COLO668 (cell line): ENCODE measurements around the gene HEMGN.
"Not testable (repeated sequence)": the region's sequence is repeated elsewhere in the genome, so short reads cannot be mapped to it uniquely, and the experiment has no call there.

Experiments
- DNase-seq: peaks from one replicate; lab custom pipeline; 2025; ENCODE audit not compliant: unreplicated experiment; lab: John Stamatoyannopoulos, UW

The HEMGN gene, protein sequence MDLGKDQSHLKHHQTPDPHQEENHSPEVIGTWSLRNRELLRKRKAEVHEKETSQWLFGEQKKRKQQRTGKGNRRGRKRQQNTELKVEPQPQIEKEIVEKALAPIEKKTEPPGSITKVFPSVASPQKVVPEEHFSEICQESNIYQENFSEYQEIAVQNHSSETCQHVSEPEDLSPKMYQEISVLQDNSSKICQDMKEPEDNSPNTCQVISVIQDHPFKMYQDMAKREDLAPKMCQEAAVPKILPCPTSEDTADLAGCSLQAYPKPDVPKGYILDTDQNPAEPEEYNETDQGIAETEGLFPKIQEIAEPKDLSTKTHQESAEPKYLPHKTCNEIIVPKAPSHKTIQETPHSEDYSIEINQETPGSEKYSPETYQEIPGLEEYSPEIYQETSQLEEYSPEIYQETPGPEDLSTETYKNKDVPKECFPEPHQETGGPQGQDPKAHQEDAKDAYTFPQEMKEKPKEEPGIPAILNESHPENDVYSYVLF

DNA sequence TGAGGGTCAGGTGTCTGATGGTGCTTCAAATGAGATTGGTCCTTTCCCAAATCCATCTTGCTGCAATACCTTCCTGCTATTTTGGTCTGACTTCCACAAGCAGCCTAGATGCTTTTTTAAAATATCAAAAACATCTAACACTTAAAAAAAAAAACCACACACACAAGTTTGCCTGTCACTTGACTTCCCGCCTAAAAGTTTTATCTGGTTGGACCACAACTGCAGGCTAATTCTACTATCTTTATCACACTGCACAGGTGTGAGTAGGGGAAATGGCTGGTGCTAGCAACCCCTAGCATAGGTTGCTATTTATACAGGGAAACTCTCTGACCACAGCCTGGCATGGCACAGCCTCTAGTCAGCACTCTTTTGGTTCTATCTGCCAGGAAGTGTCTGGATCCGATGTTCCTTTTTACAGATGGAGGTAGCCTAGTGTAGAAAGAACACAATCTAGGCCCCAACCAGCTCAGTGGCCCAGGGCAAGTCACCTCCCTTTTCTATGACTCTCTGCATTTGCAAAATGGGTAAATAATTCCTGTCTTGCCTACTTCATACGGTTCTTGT, at the start of gene HEMGN:
Gene HEMGN (minus strand): TSS at position 92 of the 564 bp plus-strand sequence. CDS start 36 bp downstream, at position 56.
- no peak for DNase-seq

DNA sequence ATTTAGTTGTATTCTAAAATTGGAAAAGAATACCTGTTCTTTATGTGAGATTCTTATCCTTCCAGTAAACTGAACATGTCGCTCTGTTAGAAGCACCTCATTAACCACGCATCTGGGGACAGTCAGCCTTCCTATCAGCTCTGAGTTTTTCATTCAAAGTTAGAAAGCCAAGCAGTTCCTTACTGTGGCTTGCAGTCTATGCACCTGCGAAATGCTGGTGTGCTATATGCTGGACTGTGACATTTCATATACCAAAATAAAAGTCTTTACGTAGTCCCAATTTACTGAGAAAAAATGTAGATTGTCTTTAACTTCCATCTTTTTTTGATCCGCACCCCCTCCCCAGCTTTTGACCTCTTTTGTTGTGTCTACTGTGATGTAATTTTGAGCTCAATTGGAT, 49.5 kb upstream of the HEMGN start:
- no peak for DNase-seq

DNA sequence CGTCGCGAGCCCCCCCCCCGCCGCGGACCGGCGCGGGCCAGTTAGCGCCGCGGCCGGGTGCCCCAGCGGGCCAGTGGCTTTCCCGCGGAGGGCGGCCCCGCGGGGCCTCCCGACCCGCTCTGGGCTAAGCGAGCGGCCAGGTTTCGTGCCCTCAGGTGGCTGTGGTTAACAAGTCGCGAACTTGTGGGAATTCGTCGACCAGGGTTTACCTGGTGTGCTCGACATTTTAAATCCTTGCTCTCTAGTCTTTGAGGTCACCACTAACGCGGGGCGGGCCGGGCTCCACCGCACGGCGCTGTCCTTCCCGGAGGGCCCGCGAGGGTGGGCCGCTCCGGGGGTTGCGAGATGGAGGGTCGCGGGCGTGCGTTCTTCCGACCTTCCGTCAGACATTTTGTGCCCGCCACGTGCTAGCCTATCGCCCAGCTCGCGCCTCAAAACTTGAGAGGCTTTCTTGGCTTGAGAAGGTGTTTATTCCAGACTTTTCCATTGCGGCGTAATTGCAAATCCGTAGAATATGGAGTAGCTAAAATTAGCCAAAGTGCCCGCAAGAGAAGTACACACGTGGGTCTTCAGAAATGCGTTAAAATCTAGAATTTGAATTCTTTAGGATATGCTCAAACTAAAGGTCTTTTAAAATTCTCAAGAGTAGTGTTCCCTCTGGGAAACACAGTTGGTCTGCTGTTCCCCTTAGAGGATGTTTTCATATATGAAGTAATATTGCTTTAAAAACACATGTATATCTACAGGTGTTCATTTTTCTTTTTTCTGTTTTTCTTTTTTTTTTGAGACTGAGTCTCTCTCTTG, 47.3 kb upstream of the HEMGN start:
- peak; percentile 83 for DNase-seq

DNA sequence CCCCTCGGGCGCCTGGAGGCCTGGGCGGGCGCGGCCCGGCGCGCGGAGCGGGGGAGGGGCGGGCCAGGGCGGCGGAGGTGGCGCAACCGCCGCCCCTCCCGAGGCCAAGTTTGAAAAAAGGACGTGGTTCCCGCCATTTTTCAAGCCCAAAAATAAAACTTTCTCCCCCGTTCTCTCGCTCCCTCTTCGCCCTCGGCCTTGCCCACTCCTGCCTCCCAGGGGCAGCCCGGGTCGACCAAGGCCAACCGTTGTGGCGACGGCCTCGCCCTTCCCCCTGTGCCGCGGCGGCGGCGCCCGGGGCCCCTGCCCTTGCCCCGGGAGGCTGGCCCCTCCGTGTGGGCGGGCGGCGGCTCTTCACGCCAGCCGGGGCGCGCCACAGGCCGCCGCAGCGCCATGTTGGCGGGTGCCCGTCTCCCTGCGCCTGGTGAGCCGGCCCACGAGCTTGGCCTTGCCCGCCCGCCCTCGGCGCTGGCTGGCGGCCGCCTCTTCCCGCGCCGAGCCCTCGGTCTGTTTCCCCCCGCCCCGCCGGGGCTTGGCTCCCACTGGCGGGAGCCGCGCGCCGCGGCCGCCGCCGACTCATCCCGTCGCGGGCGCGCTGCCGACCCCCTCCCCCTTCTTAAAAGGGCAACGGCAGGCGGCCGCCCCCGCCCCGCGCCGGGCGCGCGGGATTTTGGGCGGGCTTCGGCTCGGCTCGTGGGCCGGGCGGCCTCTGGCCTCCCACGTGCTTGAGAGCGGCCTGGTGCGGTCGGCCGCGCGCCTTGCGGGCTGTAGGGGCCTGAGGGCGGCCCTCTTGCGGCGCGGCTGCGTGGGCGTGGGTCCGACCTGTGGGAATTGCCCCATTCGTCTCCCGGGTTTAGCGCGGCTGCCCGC, 46.5 kb upstream of the HEMGN start:
- peak; percentile 87 for DNase-seq

DNA sequence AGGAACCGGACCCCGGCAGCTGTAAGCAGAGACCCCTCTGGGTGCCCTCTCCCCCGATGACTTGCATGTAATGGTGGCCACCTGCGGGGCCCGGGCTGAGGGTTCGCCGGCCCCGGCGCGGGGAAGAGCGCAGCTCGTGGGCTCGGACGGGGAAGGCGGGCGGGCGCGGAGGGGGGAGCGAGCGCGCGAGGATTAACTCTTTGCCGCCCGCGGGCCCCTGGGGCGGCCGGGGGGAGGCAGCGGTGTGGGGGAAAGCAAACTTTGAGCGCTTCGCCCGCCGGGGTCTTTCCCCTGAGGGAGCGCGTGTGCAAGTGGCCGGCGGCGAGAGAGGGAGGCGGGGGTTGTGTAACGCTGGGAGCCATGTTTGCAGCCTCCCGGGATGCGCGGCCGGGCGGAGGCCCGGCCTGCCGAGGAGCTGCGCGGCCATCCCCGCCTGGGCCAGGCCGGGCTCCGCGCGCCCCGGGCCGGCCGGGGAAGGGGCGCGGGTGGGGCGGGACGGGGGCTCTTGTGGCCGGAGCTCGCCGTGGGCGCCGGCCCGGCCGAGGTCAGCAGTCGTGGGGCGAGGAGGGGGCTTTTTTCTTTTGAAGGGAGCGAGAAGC, 45.7 kb upstream of the HEMGN start:
- peak; percentile 65 for DNase-seq

DNA sequence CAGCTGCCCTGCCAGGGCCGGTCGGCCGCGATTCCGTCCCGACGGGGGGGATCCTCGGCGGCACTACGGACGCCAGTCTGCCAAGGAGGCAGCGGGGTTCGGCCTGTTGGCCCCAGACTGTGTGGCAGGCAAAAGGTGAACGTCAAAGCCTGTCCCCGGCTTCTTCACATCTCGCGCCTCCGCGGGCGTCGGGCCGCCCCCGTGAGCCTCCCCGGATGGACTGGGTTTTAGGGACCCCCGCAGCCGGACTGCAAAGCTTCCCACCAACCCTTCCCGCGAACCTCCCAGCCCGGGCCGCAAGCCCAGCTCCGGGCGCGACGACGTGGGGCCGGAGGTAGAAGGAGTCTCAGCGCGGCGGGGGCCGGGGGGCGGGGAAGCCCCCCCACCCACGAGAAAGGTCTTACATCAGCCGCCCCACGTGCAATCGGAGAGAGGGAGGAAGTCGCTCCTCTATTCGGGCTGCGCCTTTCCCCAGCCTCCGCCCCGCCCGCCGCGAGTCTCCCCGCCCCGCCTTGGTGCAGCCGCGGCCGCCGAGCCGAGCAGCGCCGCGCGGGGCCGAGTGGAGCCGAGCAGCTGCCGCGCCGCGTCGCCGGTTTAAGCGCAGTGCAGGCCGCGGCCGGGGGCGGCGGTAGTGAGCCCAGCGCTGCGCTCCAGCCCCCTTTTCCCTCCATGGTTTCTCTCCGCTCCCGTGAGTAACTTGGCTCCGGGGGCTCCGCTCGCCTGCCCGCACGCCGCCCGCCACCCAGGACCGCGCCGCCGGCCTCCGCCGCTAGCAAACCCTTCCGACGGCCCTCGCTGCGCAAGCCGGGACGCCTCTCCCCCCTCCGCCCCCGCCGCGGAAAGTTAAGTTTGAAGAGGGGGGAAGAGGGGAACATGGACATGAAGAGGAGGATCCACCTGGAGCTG, 45.0 kb upstream of the HEMGN start, which contains the start of gene ANP32B:
Gene ANP32B (plus strand): TSS at position 659 of the 906 bp plus-strand sequence. CDS start 215 bp downstream, at position 874.
- DNase-seq, result peak; percentile 96

DNA sequence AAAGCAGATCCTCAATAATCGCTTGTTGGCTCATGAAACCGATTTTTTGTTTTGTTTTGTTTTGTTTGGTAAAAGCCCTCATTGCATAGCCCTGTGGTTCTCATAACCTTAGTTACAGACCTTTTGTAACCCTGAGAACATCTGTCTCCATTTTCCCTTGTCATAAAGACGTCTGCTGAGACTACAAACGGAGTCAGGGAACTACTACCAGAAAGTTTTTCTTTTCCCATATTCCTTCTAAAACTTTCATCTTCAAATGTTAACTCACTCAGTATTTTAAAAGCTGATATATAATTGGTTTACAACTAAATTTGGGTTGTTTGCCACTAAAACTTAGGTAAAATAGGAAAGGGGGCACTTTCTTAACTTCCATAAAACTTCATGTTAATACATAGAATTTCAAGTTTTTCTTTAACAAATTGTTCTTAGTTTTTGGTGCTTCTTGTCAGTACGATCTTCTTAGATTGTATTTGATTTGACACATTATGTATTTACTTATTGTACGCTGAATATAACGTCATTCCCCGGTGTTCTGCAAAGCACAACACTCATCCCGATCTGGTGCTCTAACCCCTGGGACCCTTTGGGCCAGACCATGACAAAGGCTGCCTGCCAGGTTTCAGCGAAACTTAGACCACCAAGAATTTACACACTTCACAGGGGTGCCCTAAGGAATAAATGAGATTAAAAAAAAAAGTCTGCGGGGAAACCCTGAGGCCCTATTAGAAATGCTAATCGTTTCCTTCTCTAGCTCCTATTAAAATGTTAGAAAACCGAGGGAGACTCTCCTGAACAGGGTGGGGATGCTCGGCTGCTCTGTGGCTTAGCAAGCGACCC, 44.1 kb upstream of the HEMGN start:
- DNase-seq, result no peak

DNA sequence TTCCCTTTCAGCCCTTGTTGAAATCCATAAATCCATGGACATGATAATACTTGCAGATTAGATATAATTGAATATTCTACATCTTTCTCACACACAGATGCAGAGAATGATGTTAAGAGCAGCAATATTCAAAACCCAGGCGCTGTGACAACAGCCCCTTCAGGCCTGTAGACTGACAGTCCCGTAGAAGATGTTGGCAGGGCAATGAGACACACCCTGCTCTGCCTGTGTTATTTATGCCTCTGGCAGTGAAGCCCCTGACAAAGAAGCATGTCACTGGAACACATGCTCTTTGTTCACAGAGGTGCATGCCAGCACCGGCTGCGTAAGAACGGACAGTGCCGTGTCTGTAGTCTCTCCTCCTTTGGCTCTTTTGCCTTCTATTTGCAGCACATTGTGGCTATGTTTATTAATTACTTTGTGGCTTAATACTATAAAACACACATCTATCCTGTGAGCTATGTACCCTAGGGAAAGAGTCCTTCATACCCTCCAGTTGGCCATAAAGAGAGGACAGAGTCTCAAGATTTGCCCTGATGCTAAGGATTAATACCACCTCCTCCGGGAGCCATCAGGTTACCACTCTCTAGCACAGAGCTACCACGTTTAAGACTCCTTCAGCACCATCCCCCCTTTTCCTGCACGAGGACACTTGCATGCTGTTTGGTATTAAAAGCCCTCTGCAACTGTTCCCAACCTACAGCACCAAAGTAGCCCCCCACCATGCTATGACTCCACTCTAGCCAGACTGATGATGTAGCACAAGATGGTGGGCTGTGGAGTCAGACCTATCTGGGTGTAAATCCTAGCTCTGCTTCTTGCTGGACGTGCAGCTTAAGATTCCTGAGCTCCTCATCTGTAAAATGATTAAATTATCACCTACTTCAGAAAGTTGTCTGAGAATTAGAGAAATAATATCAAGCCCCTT, 43.2 kb upstream of the HEMGN start:
- DNase-seq, result no peak

DNA sequence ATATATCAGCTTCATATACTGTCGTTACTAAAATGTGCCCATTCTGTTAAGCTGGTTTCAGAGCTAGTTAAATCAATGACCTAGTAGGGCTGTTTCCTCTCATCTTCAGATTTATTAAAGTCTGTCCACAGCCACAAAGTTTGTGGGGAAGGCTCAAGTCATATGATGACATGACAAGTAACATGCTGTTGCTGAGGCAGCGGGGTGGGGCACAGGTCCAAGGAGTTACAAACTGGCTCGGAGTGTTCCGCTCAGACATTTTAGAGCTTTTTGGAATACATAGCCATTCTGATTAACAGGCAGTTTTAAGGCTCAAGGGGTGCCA, 42.5 kb upstream of the HEMGN start:
- no peak for DNase-seq

DNA sequence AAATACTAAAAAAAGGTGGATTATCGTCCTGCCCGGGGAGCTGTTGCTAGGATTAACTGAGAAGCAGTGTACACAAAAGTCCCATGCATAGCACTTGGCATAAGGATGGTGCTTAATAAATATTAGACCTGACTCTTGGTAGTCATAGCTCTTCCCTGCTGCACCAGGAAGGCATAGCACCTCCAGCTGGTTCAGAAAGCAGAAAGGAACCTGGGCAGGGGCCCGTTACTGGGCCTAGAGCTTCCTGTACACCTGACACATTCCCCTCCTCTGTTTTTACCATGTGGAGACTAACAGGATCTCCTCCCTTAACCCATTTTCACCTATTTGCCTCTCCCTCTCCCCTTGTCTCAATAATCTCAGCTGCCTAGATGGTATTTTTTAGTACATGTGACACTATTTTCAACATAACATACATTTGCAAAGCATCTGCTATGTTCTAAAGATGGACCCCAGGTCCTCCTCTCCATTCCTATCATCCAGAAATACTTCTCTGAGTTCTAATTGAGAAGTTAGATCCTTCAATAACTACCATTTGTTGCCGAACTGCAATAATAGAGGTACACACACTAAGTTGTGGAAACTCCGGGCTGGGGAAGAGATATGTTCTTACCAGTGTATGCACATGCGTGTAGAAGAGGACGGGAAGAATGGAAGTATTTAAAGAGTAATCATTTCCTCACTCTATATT, 42.0 kb upstream of the HEMGN start:
- DNase-seq, result no peak

DNA sequence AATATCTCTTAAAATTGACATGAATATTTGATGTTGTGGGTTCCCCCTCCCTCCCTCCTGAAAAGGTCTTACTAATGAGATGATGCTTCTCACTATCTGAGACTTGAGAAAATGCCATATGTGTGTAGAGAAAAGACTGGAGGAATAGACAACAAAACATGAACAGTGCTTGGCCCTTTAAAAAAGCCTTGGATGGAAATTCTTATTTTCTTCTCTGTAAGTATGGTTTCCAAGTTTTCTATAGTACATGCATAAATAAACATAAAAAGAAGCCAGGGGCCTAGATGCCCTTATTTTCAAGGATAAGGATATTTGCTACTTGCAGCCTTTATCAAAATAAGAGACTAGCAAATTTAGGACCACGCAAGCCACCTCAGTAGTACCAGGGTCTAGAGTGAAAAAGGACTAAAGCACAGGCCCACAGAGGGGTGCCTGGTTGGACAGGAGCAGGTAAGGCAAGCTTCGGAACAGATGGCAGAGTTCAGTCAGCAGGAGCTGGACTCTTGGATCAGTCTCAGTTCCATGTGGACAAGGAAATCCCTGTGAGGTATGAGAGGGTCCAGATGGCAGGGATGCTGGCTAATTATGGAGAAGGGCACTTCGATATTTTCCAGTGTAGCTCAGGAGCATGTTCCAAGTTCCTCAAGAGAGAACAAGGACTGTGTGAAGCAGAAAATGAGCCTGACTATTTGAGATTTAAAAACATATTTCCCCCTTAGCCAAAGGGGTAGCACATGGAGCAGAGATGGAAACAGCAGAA, 40.6 kb upstream of the HEMGN start:
- DNase-seq, result no peak

DNA sequence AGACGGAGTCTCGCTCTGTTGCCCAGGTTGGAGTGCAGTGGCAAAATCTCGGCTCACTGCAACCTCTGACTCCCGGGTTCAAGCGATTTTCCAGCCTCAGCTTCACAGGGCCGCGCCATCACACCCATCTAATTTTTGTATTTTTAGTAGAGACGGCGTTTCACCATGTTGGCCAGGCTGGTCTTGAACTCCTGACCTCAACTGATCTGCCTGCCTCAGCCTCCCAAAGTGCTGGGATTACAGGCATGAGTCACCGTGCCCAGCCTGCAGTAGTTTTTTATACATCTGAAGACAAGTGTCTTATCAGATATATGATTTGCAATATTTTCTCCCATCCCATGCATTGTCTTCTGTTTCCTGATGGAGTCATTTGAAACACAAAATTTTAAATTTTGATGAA, 38.7 kb upstream of the HEMGN start:
- DNase-seq, result not testable (repeated sequence)

DNA sequence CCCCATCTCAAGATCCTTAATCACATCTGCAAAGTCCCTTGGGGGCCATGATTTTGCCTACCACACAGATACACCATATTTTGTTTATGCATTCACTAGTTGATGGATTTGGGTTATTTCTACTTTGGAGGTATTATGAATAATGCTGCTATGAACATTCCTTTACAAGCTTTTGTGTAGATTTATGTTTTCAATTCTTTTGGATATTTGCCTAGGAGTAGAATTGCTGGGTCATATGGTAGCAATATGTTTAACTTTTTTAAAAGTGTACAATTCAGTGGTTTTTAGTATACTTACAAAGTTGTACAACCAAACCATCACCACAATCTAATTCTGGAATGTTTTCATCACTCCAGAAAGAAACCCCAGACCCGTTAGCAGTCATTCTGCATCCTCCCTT, 37.4 kb upstream of the HEMGN start:
- DNase-seq, result no peak

DNA sequence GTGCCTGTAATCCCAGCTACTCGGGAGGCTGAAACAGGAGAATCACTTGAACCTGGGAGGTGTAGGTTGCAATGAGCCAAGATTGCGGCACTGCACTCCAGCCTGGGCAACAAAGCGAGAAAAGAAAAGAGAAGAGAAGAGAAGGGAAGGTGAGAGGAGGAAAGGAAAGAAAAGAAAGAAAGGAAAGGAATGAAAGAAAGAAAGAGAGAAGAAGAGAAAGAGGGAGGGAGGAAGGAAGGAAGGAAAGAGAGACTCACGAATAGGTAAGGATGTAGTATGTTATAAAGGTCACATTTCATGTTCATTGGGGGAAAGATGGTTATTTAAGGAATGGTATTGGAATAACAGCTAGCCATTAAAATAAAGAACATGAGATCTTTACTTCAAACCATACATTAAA, 34.8 kb upstream of the HEMGN start:
- DNase-seq, result no peak

DNA sequence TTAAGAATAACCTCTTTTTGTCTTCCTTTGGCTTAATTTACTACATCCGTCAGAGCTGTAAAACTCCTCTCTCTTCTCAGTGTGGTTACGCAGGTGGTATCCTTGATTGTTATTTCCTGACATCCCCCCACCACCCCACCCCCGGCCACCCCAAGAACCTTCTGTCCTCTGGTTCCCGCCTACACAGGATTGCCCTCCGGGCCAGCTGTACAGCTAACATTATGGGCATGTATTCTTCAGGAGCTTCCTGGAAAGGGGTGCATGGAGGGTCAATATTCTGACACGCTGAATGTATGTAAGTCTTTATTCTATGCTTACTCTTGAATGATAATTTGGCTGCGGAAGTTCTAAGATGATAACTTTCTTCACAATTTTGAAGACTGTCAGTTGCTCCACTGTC, 32.2 kb upstream of the HEMGN start:
- no peak for DNase-seq

DNA sequence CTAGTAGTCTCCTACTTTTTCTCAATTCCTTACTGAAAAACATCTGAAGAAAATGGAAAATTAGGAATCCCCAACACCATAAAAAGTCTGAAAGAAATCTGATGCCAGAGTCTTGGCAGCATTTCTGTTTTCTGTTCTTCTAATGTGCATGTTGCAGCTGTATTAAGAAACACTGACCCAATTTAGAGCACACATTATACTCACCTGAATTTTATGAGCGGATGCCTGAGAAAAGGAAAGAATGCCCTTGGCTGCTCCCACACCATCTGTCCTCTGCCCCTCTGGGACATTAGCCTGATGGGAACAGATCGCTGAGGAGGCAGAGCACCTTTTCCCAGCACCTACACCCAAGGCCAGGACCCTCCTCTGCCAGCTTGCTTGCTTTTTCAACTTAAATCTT, 31.0 kb upstream of the HEMGN start:
- no peak for DNase-seq
